OCI-LY1 (cell line): Measurements from ENCODE around the gene HORMAD2.

Experiments
- H2AFZ ChIP-seq: fragments of 200-600 bp; sonication (generic), shearing (Covaris generic); 2 replicates; pipeline ENCODE4 v1.6.0; 2014; ENCODE audit warnings: antibody characterized with exemption, mild to moderate bottlenecking, low read length
- H3F3A ChIP-seq: fragments of 200-600 bp; sonication (generic), shearing (Covaris generic); 2 replicates; pipeline ENCODE4 v1.6.0; 2014; ENCODE audit warnings: mild to moderate bottlenecking, antibody characterized with exemption, low read length, moderate library complexity; ENCODE audit not compliant: insufficient read depth
- H3K27ac ChIP-seq: fragments of 200-600 bp; sonication (generic); 2 replicates; pipeline ENCODE4 v1.5.1; 2014; ENCODE audit warnings: low read length, mixed run types, mild to moderate bottlenecking, low read depth; ENCODE audit not compliant: poor library complexity, severe bottlenecking
- H3K27me3 ChIP-seq: fragments of 200-600 bp; sonication (generic); 2 replicates; pipeline ENCODE4 v1.6.0; 2014; ENCODE audit warnings: antibody characterized with exemption, mild to moderate bottlenecking, low read length, moderate library complexity; ENCODE audit not compliant: insufficient read depth
- H3K36me3 ChIP-seq: fragments of 200-600 bp; sonication (generic); 2 replicates; pipeline ENCODE4 v1.6.1; 2014; ENCODE audit warnings: mild to moderate bottlenecking, antibody characterized with exemption, low read length, moderate library complexity, mixed read lengths; ENCODE audit not compliant: insufficient read depth
- H3K4me1 ChIP-seq: fragments of 200-600 bp; sonication (generic); 2 replicates; pipeline ENCODE4 v1.5.1; 2014; ENCODE audit warnings: mild to moderate bottlenecking, low read length, moderate library complexity; ENCODE audit not compliant: insufficient read depth, severe bottlenecking
- H3K4me2 ChIP-seq: fragments of 200-600 bp; sonication (generic), shearing (Covaris generic); 2 replicates; pipeline ENCODE4 v1.6.1; 2014; ENCODE audit warnings: low read length
- H3K4me3 ChIP-seq: fragments of 200-600 bp; sonication (generic); 2 replicates; pipeline ENCODE4 v1.5.1; 2014; ENCODE audit warnings: low read length, low read depth, mild to moderate bottlenecking, mixed read lengths; ENCODE audit not compliant: poor library complexity, severe bottlenecking
- H3K79me2 ChIP-seq: fragments of 200-600 bp; shearing (Covaris generic); 2 replicates; pipeline ENCODE4 v1.6.1; 2016; ENCODE audit warnings: mixed run types, low read length, mixed read lengths; ENCODE audit not compliant: insufficient read depth
- H3K9ac ChIP-seq: fragments of 200-600 bp; sonication (generic), shearing (Covaris generic); 2 replicates; pipeline ENCODE4 v1.6.1; 2014; ENCODE audit warnings: mild to moderate bottlenecking, low read length, mixed read lengths
- H3K9me2 ChIP-seq: fragments of 200-600 bp; sonication (generic), shearing (Covaris generic); 2 replicates; pipeline ENCODE4 v1.6.1; 2014; ENCODE audit warnings: low read depth, mild to moderate bottlenecking, low read length, mixed read lengths
- H3K9me3 ChIP-seq: fragments of 200-600 bp; shearing (Covaris generic); 2 replicates; pipeline ENCODE4 v1.6.1; 2014; ENCODE audit warnings: low read length, mixed read lengths
- H4K20me1 ChIP-seq: fragments of 200-600 bp; sonication (generic), shearing (Covaris generic); 2 replicates; pipeline ENCODE4 v1.6.0; 2016; ENCODE audit warnings: mild to moderate bottlenecking, low read length; ENCODE audit not compliant: insufficient read depth
- CTCF ChIP-seq: fragments of 200-600 bp; sonication (generic), shearing (Covaris generic); IDR thresholded peaks from 2 replicates; pipeline ENCODE4 v1.5.1; 2017; ENCODE audit warnings: mild to moderate bottlenecking, antibody characterized with exemption, low read length, moderate library complexity, mixed read lengths
- EZH2 ChIP-seq: fragments of 200-600 bp; sonication (generic), shearing (Covaris generic); IDR thresholded peaks from 2 replicates; pipeline ENCODE4 v1.8.0; 2017; ENCODE audit warnings: borderline replicate concordance, mixed run types, mild to moderate bottlenecking, antibody characterized with exemption, low read length, moderate library complexity, mixed read lengths

The HORMAD2 gene

DNA sequence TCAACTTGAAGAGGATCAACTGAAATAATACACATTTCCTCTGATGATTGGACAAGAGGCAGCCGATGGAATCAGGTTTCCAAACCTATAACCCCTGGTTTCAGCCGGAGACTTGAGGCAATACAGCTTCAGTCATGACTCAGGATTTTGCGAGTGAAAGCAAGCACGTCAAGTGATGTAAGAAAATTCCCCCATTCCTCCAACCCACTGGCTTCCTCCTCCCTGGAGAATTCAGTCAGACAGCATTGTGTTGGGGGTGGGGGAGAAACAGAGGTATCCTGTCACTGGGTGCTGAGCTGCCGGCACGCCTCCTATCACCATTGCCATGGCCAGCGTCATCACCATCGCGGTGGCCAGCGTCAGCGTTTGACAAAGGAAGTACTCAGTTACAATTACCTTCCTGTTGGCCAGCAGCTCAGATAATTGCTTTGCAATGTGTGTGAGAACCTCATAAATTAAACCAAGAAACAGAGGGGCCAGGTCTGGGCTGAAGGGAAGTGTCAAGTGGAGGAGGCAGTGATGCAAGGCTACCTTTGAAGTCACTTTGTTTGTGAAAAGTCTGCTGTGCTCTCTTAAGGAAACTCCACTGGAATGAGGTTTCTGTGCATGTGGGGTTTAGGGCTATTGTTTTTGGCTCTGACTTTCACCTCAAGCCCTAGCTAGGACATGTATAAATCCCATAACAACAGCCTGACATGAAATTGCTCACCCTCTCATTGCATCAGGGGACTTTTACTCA is 116.0 kb downstream of the HORMAD2 start:
- H4K20me1 ChIP-seq: no peaks in the 10 kb centered on the region
- no peak overlapping the region for H3K4me2 ChIP-seq
- no peaks in the 10 kb centered on the region for H3F3A ChIP-seq
- no peaks in the 10 kb centered on the region for H3K36me3 ChIP-seq
- no peak overlapping the region for H3K27ac ChIP-seq
- H3K9ac ChIP-seq: no peak overlapping the region
- H3K9me2 ChIP-seq: no peaks in the 10 kb centered on the region
- H3K4me1 ChIP-seq: no peaks in the 10 kb centered on the region
- TF ChIP-seq CTCF: no peak
- TF ChIP-seq EZH2: no peak
- H3K4me3 ChIP-seq: no peak overlapping the region
- no peak overlapping the region for H2AFZ ChIP-seq
- no peaks in the 10 kb centered on the region for H3K79me2 ChIP-seq
- no peaks in the 10 kb centered on the region for H3K9me3 ChIP-seq
- no peaks in the 10 kb centered on the region for H3K27me3 ChIP-seq

DNA sequence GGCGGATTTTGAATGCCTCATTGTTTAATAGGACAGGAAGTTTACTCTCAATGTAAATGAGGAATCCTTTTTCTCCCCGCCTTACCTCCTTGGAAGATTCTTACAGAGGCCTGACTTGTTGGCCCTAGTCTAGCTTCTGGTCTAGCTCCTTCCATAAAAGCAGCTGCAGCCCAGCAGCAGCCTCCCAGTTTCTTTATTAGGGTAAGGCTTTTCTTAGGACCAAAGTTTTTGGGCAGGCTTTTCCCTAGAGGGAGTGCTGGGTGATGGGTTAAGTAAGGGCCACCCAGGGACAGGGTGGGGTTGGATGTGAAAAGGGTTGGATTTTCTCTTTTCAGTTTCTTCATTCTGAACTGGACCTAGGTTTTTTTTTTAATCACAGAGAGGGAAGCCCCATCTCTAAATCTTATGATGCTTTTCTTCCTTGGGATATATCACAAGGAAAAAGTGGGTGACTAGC is 116.6 kb downstream of the HORMAD2 start:
- Histone ChIP-seq H3K27me3 (no peaks in the 10 kb centered on the region), H3F3A (no peaks in the 10 kb centered on the region), H3K27ac (no peak overlapping the region), H4K20me1 (no peaks in the 10 kb centered on the region), H3K4me2 (no peak overlapping the region), H3K9ac (no peak overlapping the region), H3K79me2 (no peaks in the 10 kb centered on the region), H3K9me2 (no peaks in the 10 kb centered on the region), H3K36me3 (no peaks in the 10 kb centered on the region), H3K9me3 (no peaks in the 10 kb centered on the region), H2AFZ (no peak overlapping the region), H3K4me1 (no peaks in the 10 kb centered on the region), H3K4me3 (no peak overlapping the region)
- no peak for TF ChIP-seq EZH2
- no peak for TF ChIP-seq CTCF

- Histone ChIP-seq H3K27me3 (no peaks in the 10 kb centered on the region), H3K4me2 (no peak overlapping the region), H3K9ac (no peak overlapping the region), H3K9me2 (no peaks in the 10 kb centered on the region), H3K79me2 (no peaks in the 10 kb centered on the region), H2AFZ (no peak overlapping the region), H3K27ac (no peak overlapping the region), H3F3A (no peaks in the 10 kb centered on the region), H3K4me3 (no peak overlapping the region), H3K9me3 (no peaks in the 10 kb centered on the region), H3K36me3 (no peaks in the 10 kb centered on the region), H3K4me1 (no peaks in the 10 kb centered on the region), H4K20me1 (no peaks in the 10 kb centered on the region)
- TF ChIP-seq EZH2 (no peak), CTCF (no peak)
Observed at GRCh38 chr22:30197389-30197788, 117.1 kb downstream of the HORMAD2 start.
